K562 (cell line): ENCODE data around the gene ZFP62. TPM values are rescaled to one million over a fixed set of nuclear protein-coding genes. Genes with fewer than 3 reads are reported as not detected.

Experiments
- C11orf30 ChIP-seq: fragments of 450-650 bp; IDR thresholded peaks from 2 replicates; pipeline ENCODE4 v1.6.1; 2016; ENCODE audit warnings: low read depth, mild to moderate bottlenecking
- FOXA1 ChIP-seq: fragments of 450-650 bp; IDR thresholded peaks from 2 replicates; pipeline ENCODE4 v1.6.1; 2016; ENCODE audit warnings: mild to moderate bottlenecking, borderline replicate concordance
- GATA2 ChIP-seq: sonication (generic); formaldehyde crosslinking; IDR thresholded peaks from 2 replicates; pipeline ENCODE4 v1.4.0; 2020; ENCODE audit warnings: mild to moderate bottlenecking, missing genetic modification reagents
- JUNB ChIP-seq: fragments of 450-650 bp; formaldehyde crosslinking; conservative IDR thresholded peaks from 2 replicates; pipeline ENCODE4 v1.4.0; 2020; ENCODE audit warnings: mild to moderate bottlenecking
- MYBL2 ChIP-seq, 2 experiments: fragments of 450-650 bp in 1 of 2; sonication (generic) in 1 of 2; formaldehyde crosslinking in 1 of 2; IDR thresholded peaks; 2 replicates each; pipeline versions ENCODE4 v1.6.1 to v1.8.1; 2017 to 2022; ENCODE audit warnings: borderline replicate concordance in 1 of 2, inconsistent platforms in 1 of 2, low read depth in 1 of 2, mild to moderate bottlenecking in 1 of 2, missing genetic modification reagents in 1 of 2, moderate library complexity in 1 of 2
- NFIX ChIP-seq: fragments of 250-450 bp; sonication (Bioruptor Pico); IDR thresholded peaks from 2 replicates; pipeline ENCODE4 v1.4.0; 2020; ENCODE audit warnings: low read depth, mild to moderate bottlenecking, moderate library complexity
- RBFOX2 ChIP-seq: fragments of 200-400 bp; formaldehyde crosslinking; IDR thresholded peaks from 2 replicates; pipeline ENCODE4 v1.6.1; 2017; ENCODE audit warnings: low read depth, mild to moderate bottlenecking, low read length, moderate library complexity
- TAF15 ChIP-seq: fragments of 200-400 bp; formaldehyde crosslinking; IDR thresholded peaks from 2 replicates; pipeline ENCODE4 v1.6.1; 2017; ENCODE audit warnings: mild to moderate bottlenecking, low read depth, low read length, moderate library complexity
- polyA plus RNA-seq, 8 experiments: library from polyadenylated mRNA; depleted of rRNA in 4 of 8; stranded (reverse) in 5 of 8; unstranded in 3 of 8; fragments of >200 nt; fragmentation: Nextera tagmentation in 2 of 8; fragmentation: Illumina TruSeq in 1 of 8; extraction: Ambion mirVana in 2 of 8; extraction: Trizol in 1 of 8; gene quantifications; 2 replicates each; pipeline versions ENCODE4 v1.2.1 to v1.2.3, GENCODE V29; 2011 to 2014; ENCODE audit warnings: inconsistent platforms in 1 of 8, missing spikeins in 1 of 8
- total RNA-seq, 7 experiments: library from RNA; depleted of rRNA in 6 of 7; stranded (reverse); fragments of >200 nt in 6 of 7; fragmentation: Illumina TruSeq in 2 of 7; extraction: Trizol in 2 of 7; gene quantifications; 2 replicates each; pipeline versions ENCODE4 v1.2.1 to v1.2.3, GENCODE V29; 2011 to 2021; ENCODE audit warnings: low replicate concordance in 1 of 7
- TF ChIP-seq, protein P1 (sequence below): fragments of 450-650 bp; IDR thresholded peaks from 2 replicates; pipeline ENCODE4 v1.6.1; 2018; ENCODE audit not compliant: partially characterized antibody
- TF ChIP-seq, protein P2 (sequence below): fragments of 150-350 bp; conservative IDR thresholded peaks from 2 replicates; pipeline ENCODE4 v1.6.1; 2014; ENCODE audit warnings: low read length

Gene ZFP62
- total and polyA plus RNA-seq, 9 of the 15 experiments (the other 6 are each of a cell fraction or from before 2014, with no cell fraction given): 12.2 to 37.5 (median 25.0) TPM

DNA sequence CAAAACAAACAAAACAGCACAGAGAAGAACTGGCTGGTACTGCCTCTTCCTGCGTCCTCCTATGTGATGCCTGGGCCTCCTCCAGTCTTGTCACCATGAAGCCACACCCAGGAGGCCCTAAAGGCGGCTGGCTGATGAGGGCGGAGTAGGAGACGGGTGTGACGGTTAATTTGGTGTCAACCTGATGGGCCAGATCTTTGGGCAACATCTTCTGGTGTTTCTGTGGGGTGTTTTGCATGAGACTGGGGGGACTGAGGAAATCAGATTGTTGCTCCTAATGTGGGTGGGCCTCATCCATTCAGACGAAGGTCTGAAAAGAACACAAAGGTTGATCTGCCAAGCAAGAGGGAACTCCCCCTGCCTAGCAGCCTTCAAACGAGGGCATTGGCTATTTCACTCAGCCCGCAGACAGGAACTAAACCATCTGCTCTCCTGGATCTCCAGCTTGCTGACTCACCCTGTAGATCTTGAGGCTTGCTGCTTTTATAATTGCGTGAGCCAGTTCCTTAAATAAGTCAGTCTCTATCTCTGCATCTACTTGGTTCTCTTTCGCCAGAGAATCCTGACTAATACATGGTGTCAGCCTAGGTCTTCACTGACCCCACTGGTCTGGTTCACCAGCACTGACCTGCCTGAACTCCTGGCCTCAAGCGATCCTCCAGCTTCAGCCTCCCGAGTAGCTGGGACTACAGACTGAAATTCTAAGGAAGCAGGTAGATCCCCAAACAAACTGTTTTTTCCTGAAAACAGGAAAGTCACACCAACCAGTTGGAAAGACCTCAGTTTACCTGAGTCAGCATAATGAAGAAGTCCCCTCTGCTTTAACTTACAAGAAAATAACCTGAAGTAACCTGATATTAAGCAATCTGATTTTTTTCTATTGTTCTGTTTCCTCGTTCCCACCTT is 12.8 kb upstream of the ZFP62 start (continued):
- TF ChIP-seq, protein P1, sequence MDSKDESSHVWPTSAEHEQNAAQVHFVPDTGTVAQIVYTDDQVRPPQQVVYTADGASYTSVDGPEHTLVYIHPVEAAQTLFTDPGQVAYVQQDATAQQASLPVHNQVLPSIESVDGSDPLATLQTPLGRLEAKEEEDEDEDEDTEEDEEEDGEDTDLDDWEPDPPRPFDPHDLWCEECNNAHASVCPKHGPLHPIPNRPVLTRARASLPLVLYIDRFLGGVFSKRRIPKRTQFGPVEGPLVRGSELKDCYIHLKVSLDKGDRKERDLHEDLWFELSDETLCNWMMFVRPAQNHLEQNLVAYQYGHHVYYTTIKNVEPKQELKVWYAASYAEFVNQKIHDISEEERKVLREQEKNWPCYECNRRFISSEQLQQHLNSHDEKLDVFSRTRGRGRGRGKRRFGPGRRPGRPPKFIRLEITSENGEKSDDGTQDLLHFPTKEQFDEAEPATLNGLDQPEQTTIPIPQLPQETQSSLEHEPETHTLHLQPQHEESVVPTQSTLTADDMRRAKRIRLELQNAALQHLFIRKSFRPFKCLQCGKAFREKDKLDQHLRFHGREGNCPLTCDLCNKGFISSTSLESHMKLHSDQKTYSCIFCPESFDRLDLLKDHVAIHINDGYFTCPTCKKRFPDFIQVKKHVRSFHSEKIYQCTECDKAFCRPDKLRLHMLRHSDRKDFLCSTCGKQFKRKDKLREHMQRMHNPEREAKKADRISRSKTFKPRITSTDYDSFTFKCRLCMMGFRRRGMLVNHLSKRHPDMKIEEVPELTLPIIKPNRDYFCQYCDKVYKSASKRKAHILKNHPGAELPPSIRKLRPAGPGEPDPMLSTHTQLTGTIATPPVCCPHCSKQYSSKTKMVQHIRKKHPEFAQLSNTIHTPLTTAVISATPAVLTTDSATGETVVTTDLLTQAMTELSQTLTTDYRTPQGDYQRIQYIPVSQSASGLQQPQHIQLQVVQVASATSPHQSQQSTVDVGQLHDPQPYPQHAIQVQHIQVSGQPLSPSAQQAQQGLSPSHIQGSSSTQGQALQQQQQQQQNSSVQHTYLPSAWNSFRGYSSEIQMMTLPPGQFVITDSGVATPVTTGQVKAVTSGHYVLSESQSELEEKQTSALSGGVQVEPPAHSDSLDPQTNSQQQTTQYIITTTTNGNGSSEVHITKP: peak; percentile 75
- TF ChIP-seq, protein P2, sequence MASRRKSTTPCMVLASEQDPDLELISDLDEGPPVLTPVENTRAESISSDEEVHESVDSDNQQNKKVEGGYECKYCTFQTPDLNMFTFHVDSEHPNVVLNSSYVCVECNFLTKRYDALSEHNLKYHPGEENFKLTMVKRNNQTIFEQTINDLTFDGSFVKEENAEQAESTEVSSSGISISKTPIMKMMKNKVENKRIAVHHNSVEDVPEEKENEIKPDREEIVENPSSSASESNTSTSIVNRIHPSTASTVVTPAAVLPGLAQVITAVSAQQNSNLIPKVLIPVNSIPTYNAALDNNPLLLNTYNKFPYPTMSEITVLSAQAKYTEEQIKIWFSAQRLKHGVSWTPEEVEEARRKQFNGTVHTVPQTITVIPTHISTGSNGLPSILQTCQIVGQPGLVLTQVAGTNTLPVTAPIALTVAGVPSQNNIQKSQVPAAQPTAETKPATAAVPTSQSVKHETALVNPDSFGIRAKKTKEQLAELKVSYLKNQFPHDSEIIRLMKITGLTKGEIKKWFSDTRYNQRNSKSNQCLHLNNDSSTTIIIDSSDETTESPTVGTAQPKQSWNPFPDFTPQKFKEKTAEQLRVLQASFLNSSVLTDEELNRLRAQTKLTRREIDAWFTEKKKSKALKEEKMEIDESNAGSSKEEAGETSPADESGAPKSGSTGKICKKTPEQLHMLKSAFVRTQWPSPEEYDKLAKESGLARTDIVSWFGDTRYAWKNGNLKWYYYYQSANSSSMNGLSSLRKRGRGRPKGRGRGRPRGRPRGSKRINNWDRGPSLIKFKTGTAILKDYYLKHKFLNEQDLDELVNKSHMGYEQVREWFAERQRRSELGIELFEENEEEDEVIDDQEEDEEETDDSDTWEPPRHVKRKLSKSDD: no peak
- TF ChIP-seq NFIX (CRISPR knock-in tag) (no peak), JUNB (CRISPR knock-in tag) (peak; percentile 73; the same call in 1 of the 2 replicates), FOXA1 (no peak), TAF15 (no peak), MYBL2 (IDR thresholded peaks at IDR 0.05; ENCODE audit: low read depth) (peak; percentile 35; the same call in 1 of the 2 replicates), MYBL2 (CRISPR knock-in tag; IDR thresholded peaks at IDR 0.05; ENCODE audit: borderline replicate concordance) (no peak), C11orf30 (peak; percentile 97), GATA2 (CRISPR knock-in tag) (peak; percentile 92), RBFOX2 (peak; percentile 53)
